ACHN (cell line): ENCODE results near the gene DUSP15.

Experiments used
- DNase-seq: peaks from one replicate; pipeline ENCODE4 v3.0.0-alpha.2; 2015
- in situ Hi-C: cut with HindIII; loops from 2 replicates; pipeline ENCODE4 v1.10.0; 2017; ENCODE audit warnings: low sequenced_read_pairs, low pct_ligation_motif_present, low pct_unique_long_range_greater_than_20kb

Gene DUSP15

GRCh38 chr20:31862506-31862905 is 7.8 kb downstream of the DUSP15 start:
- in situ Hi-C loops, result no loop called here

GRCh38 chr20:31862157-31862470 is 8.2 kb downstream of the DUSP15 start:
- in situ Hi-C loops, result no loop called here
- no peak for DNase-seq

More at GRCh38 chr20:31862506-31862905, 7.8 kb downstream of the DUSP15 start:
- DNase-seq, result no peak

- DNase-seq, result peak; percentile 73
- in situ Hi-C loops, result no loop called here
Observed at GRCh38 chr20:31861385-31862156, 8.8 kb downstream of the DUSP15 start.

- DNase-seq, result no peak
- in situ Hi-C loops, result no loop called here
Observed at GRCh38 chr20:31861135-31861384, 9.3 kb downstream of the DUSP15 start.

- DNase-seq, result peak; percentile 68
- in situ Hi-C loops, result no loop called here
Observed at GRCh38 chr20:31860390-31861134, 9.8 kb downstream of the DUSP15 start.

- in situ Hi-C loops, result no loop called here
- no peak for DNase-seq
Observed at GRCh38 chr20:31859998-31860380, 10.3 kb downstream of the DUSP15 start.

GRCh38 chr20:31859266-31859997 is 10.9 kb downstream of the DUSP15 start:
- in situ Hi-C loops, result no loop called here
- no peak for DNase-seq

GRCh38 chr20:31858760-31859083 is 11.6 kb downstream of the DUSP15 start:
- in situ Hi-C loops, result no loop called here
- DNase-seq, result no peak

GRCh38 chr20:31857861-31858759 is 12.2 kb downstream of the DUSP15 start:
- no peak for DNase-seq

GRCh38 chr20:31856516-31856915 is 13.8 kb downstream of the DUSP15 start:
- in situ Hi-C loops, result no loop called here
- no peak for DNase-seq

More at GRCh38 chr20:31857861-31858759, 12.2 kb downstream of the DUSP15 start:
- in situ Hi-C loops, result no loop called here

GRCh38 chr20:31853481-31853880 is 16.8 kb downstream of the DUSP15 start:
- no peak for DNase-seq
- in situ Hi-C loops, result no loop called here

- in situ Hi-C loops, result no loop called here
- no peak for DNase-seq
Observed at GRCh38 chr20:31851240-31851955, 18.9 kb downstream of the DUSP15 start.

- in situ Hi-C loops, result no loop called here
- no peak for DNase-seq
Observed at GRCh38 chr20:31849306-31849930, 20.9 kb downstream of the DUSP15 start.

- in situ Hi-C loops, result no loop called here
Observed at GRCh38 chr20:31848088-31848999, 22.0 kb downstream of the DUSP15 start.

GRCh38 chr20:31846793-31847138 is 23.6 kb downstream of the DUSP15 start:
- in situ Hi-C loops, result no loop called here
- DNase-seq, result no peak

More at GRCh38 chr20:31848088-31848999, 22.0 kb downstream of the DUSP15 start:
- DNase-seq, result no peak

- in situ Hi-C loops, result no loop called here
- peak; percentile 32 for DNase-seq
Observed at GRCh38 chr20:31845300-31845863, 24.9 kb downstream of the DUSP15 start, which contains the start of gene FOXS1. Gene FOXS1 (minus strand): TSS chr20:31845604. CDS start chr20:31845542, 62 bp downstream.
